T-cell (primary cell): Measurements from ENCODE around the gene ADAMTS12. TPM values are rescaled to one million over a fixed set of nuclear protein-coding genes. Genes with fewer than 3 reads are reported as not detected.
A peak's percentile ranks its signal among the peaks of the same experiment; 100 is the strongest.

Source experiments
- ATAC-seq, 4 experiments: fragments of 200-7000 bp in 3 of 4; fragments of 150-1000 bp in 1 of 4; cut with Tn5 transposase; replicated peaks in 1 of 4; 1 replicate in 3 of 4; 2 replicates in 1 of 4; pipeline ENCODE4 v1.10.0; 2021; ENCODE audit warnings: moderate library complexity in 3 of 4, mild to moderate bottlenecking in 2 of 4, moderate number of reproducible peaks in 1 of 4
- CTCF ChIA-PET, 2 donors: fragments of 300-600 bp; sonication (Branson Sonifier 250); formaldehyde crosslinking; loops; one replicate each; lab custom pipeline; 2022; ENCODE audit warnings: antibody characterized with exemption in 2 of 2; lab: Charles Lee
- POLR2A ChIA-PET, 2 donors: fragments of 300-600 bp; sonication (Branson Sonifier 250); formaldehyde crosslinking; loops; one replicate each; lab custom pipeline; 2022; ENCODE audit warnings: antibody characterized with exemption in 2 of 2; lab: Charles Lee
- DNase-seq, 35 experiments: peaks; one replicate each; pipeline versions ENCODE4 v3.0.0 to v3.0.0-alpha.2; 2013 to 2023
- H3K27ac ChIP-seq: one replicate; pipeline ENCODE4 v1.5.1; 2013; ENCODE audit warnings: low read length
- H3K27me3 ChIP-seq, 2 experiments: replicated peaks in 1 of 2; 1 replicate in 1 of 2; 2 replicates in 1 of 2; pipeline versions ENCODE4 v1.6.1 to v1.7.0; 2013; ENCODE audit warnings: low read length in 1 of 2, mixed read lengths in 1 of 2; ENCODE audit not compliant: control insufficient read depth in 2 of 2, insufficient read depth in 2 of 2; ENCODE audit errors: extremely low read depth in 1 of 2
- H3K36me3 ChIP-seq, 2 donors: 1 replicate in 1 of 2; 2 replicates in 1 of 2; pipeline versions ENCODE4 v1.6.1 to v1.7.0; 2013; ENCODE audit warnings: low read length in 1 of 2; ENCODE audit not compliant: control insufficient read depth in 2 of 2, insufficient read depth in 1 of 2; ENCODE audit errors: extremely low read depth in 1 of 2
- H3K4me1 ChIP-seq, 2 experiments: 1 replicate in 1 of 2; 2 replicates in 1 of 2; pipeline versions ENCODE4 v1.6.1 to v1.7.0; 2013; ENCODE audit warnings: low read length in 2 of 2, mixed read lengths in 1 of 2; ENCODE audit not compliant: insufficient read depth in 2 of 2, control insufficient read depth in 1 of 2; ENCODE audit errors: extremely low read depth in 1 of 2
- H3K4me3 ChIP-seq, 2 donors: 1 replicate in 1 of 2; 2 replicates in 1 of 2; pipeline versions ENCODE4 v1.5.1 to v1.7.0; 2013; ENCODE audit warnings: mild to moderate bottlenecking in 2 of 2, low read length in 1 of 2, moderate library complexity in 1 of 2; ENCODE audit not compliant: control insufficient read depth in 1 of 2; ENCODE audit errors: extremely low read depth in 1 of 2
- H3K9me3 ChIP-seq: 2 replicates; pipeline ENCODE4 v1.7.0; 2013
- H3K27ac Mint-ChIP-seq, 2 donors: one replicate each; pipeline ENCODE4 v1.8.0; 2020 to 2021; ENCODE audit warnings: mild to moderate bottlenecking in 2 of 2, mixed read lengths in 2 of 2
- H3K27me3 Mint-ChIP-seq, 2 donors: one replicate each; pipeline ENCODE4 v1.8.0; 2021 to 2022; ENCODE audit warnings: mixed read lengths in 2 of 2
- H3K36me3 Mint-ChIP-seq: one replicate; pipeline ENCODE4 v1.8.0; 2021; ENCODE audit warnings: mixed read lengths
- H3K4me1 Mint-ChIP-seq, 3 donors: one replicate each; pipeline ENCODE4 v1.8.0; 2020 to 2022; ENCODE audit warnings: mixed read lengths in 3 of 3, mild to moderate bottlenecking in 1 of 3
- H3K4me3 Mint-ChIP-seq, 3 donors: one replicate each; pipeline ENCODE4 v1.8.0; 2020 to 2022; ENCODE audit warnings: mild to moderate bottlenecking in 3 of 3, mixed read lengths in 3 of 3, moderate library complexity in 3 of 3
- H3K9me3 Mint-ChIP-seq, 3 donors: one replicate each; pipeline ENCODE4 v1.8.0; 2020 to 2022; ENCODE audit warnings: mixed read lengths in 3 of 3
- WGBS: methylation state at CpG from one replicate; pipeline ENCODE4 v1.1.5; 2013; ENCODE audit warnings: missing lambda C conversion rate; ENCODE audit not compliant: insufficient coverage; 5-methylcytosine and 5-hydroxymethylcytosine counted together
- total RNA-seq, 35 experiments: library from RNA in 6 of 35; stranded (reverse) in 6 of 35; fragments of 120-200 nt in 1 of 35; gene quantifications; one replicate each; pipeline versions ENCODE4 v1.2.1 to v1.2.4 and lab custom pipeline; 2013 to 2026

ADAMTS12 gene
- total RNA-seq, 5 donors from 2014 or later (not counting 1 experiment from before 2014, with no cell fraction given) = 0.03 TPM; not detected in 4

DNA sequence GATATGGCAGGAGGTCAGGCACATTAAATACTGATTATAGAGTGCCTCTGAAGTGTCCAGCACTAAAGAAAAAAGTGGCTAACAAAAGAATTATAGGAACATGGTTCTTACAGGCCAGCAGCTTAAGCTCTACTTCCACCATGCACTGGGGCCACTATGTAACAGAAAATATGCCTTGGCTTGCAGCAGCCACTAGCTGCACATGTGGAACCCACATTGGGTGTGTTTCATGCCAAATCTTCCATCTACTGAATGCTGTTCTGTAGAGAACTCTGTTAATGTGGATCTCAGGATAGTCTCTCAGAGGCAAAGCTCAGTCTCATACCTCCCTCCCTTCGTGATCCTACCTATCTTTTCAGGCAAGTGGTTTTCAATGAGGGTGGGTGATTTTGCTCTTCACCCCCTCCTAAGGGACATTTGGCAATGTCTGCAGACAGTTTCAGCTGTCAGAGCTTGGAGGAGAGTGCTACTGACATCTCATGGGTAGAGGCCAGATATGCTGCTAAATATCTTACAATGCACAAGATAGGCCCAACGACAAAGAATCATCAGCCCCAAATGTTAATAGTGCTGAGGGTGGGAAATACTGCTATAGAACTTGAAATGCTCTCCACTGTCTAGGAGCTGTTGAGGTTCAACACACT lies 232.1 kb downstream of the ADAMTS12 start:
- CTCF ChIA-PET = no interaction called here
- no peaks in the 10 kb centered on the region for H3K27me3 ChIP-seq
- no peaks in the 10 kb centered on the region for H3K36me3 ChIP-seq
- no peak for ATAC-seq
- H3K4me3 ChIP-seq = no peak overlapping the region
- peaks cover 4 to 12% of the 10 kb centered on the region in 2 donors for H3K27me3 Mint-ChIP-seq
- H3K27ac Mint-ChIP-seq = no peak overlapping the region
- DNase-seq = no peak
- no CpG with 5 or more reads among the region's 2 CpGs for WGBS
- no peak overlapping the region for H3K27ac ChIP-seq
- POLR2A ChIA-PET = no interaction called here
- no peak overlapping the region for H3K4me3 Mint-ChIP-seq
- no peaks in the 10 kb centered on the region for H3K4me1 Mint-ChIP-seq
- no peaks in the 10 kb centered on the region for H3K4me1 ChIP-seq
- H3K36me3 Mint-ChIP-seq = no peaks in the 10 kb centered on the region
- no peaks in the 10 kb centered on the region for H3K9me3 ChIP-seq
- H3K9me3 Mint-ChIP-seq = no peaks in the 10 kb centered on the region

DNA sequence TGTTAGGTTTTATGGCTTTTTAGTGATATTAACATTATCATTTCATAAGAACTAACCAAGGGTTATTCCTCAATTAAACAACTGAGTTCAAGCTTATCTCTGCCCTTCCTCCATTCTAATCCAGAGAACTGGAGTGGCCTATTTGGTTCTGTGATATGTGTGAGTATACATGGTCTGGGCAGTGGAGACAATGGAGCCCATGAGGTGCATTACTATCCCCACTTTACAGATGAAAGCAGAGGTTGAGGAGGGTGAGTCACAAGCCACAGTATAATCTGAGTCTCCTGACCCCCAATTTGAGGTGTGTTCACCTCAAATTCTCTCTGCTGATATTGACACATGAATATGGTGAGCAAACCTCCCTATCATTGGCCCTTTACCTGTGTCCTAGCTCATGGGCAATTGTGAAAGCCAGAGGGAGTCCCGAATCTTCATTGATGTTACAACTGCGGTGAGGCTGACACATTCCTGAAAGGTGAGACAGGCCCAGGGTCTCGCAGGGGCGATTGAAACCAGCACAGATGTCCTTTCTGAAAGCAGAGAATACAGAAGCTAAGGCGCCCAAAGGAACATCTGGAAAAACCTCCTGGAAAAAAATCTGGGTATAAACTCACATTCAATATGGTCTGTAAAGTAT lies 233.9 kb downstream of the ADAMTS12 start:
- ChIA-PET POLR2A (no interaction called here), CTCF (no interaction called here)
- no peak overlapping the region for H3K27ac Mint-ChIP-seq
- ATAC-seq (no peak), DNase-seq (no peak)
- Histone ChIP-seq H3K36me3 (no peaks in the 10 kb centered on the region), H3K27me3 (no peaks in the 10 kb centered on the region), H3K4me1 (no peaks in the 10 kb centered on the region), H3K4me3 (no peak overlapping the region), H3K9me3 (no peaks in the 10 kb centered on the region), H3K27ac (no peak overlapping the region)
- H3K9me3 Mint-ChIP-seq = no peaks in the 10 kb centered on the region
- 82% methylated on average over 4 of the region's 5 CpGs for WGBS
- no peaks in the 10 kb centered on the region for H3K36me3 Mint-ChIP-seq
- peaks cover 4 to 12% of the 10 kb centered on the region in 2 donors for H3K27me3 Mint-ChIP-seq
- H3K4me1 Mint-ChIP-seq = no peaks in the 10 kb centered on the region
- H3K4me3 Mint-ChIP-seq = no peak overlapping the region

- H3K4me1 Mint-ChIP-seq = no peaks in the 10 kb centered on the region
- H3K9me3 ChIP-seq = no peaks in the 10 kb centered on the region
These were observed 234.6 kb downstream of the ADAMTS12 start for GRCh38 chr5:33657176-33657575.

DNA sequence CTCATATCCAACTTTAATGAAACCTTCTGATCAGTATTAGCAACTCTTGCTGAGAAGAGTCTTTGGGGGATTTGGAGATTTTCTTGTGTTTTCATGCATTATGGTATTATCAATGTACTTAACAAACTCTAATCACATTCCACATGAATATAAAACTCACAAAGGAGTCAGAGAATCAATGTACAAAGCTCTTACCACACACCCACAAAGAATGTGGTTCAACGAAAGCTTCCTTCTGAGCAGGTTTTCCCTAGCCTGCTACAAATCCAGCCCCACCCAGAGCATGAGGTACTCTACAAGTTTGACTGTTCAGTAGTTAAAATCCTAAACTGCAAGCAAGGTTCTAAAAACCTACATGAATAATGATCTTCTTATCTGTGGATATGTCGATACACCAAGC lies 240.9 kb downstream of the ADAMTS12 start:
- no peak overlapping the region for H3K27ac Mint-ChIP-seq
- ChIA-PET CTCF (no interaction called here), POLR2A (no interaction called here)
- DNase-seq (no peak), ATAC-seq (no peak)
- H3K4me1 Mint-ChIP-seq = no peaks in the 10 kb centered on the region
- H3K9me3 Mint-ChIP-seq = peaks cover 0 to 12% (median 0%) of the 10 kb centered on the region in 3 donors
- H3K9me3 ChIP-seq = no peaks in the 10 kb centered on the region
- H3K4me3 ChIP-seq = no peak overlapping the region
- H3K27ac ChIP-seq = no peak overlapping the region
- H3K36me3 Mint-ChIP-seq = no peaks in the 10 kb centered on the region
- H3K4me3 Mint-ChIP-seq = no peak overlapping the region
- no peaks in the 10 kb centered on the region for H3K4me1 ChIP-seq
- H3K27me3 ChIP-seq = no peaks in the 10 kb centered on the region
- H3K36me3 ChIP-seq = no peaks in the 10 kb centered on the region
- 83% methylated on average over 1 of the region's 2 CpGs for WGBS
- H3K27me3 Mint-ChIP-seq = peaks cover 2 to 3% of the 10 kb centered on the region in 2 donors

More at GRCh38 chr5:33657176-33657575, 234.6 kb downstream of the ADAMTS12 start:
- Mint-ChIP-seq H3K9me3 (peaks cover 0 to 6% (median 0%) of the 10 kb centered on the region in 3 donors), H3K36me3 (no peaks in the 10 kb centered on the region), H3K27ac (no peak overlapping the region), H3K27me3 (peaks cover 4 to 12% of the 10 kb centered on the region in 2 donors), H3K4me3 (no peak overlapping the region)
- ATAC-seq (no peak), DNase-seq (no peak)
- Histone ChIP-seq H3K4me1 (no peaks in the 10 kb centered on the region), H3K27me3 (no peaks in the 10 kb centered on the region), H3K4me3 (no peak overlapping the region), H3K36me3 (no peaks in the 10 kb centered on the region), H3K27ac (no peak overlapping the region)
- ChIA-PET POLR2A (no interaction called here), CTCF (no interaction called here)

DNA sequence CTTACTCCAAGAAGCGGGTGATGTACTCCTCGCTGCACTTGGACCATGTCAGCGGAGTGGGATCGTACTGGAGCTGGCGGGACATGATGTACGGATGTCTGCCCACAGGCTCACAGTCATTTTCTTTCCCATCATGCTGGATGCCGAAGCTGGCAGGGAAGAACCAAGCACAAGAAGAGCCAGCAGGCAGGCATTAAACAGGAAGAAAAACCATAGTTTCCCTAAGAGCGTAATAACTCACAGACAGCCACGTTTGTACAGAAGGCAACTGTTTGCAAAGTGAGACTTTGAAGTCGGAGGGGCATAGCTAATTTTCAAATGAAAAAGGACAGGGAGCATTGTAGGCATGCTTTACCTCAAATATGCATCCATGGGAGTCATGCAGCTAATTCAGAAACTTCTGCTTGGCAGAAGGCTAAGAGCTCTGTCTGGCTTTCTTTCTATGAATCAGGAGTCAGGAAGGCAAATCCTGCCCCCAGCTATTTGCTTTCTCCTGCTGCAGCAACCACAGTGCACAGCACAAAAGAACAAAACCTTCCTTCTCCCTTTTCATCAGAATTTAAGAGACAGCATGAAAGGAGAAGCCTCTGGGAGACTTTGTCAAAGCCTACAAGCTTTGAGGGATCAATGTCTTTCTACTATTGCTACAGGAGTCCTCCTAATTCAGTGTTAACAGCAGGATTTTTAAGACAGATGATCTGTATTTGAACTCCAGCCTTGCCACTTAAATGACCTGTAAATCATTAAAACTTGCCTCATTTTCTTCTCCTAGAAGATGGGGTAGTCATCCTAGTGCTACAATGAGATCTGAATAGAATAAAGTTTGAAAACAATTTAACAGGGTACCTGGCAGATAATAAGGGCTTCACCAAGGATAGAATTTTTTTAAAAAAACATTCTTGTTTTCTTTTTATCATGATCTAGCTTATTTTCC lies 242.0 kb downstream of the ADAMTS12 start:
- no peaks in the 10 kb centered on the region for H3K27me3 Mint-ChIP-seq
- H3K9me3 ChIP-seq = no peaks in the 10 kb centered on the region
- DNase-seq (no peak), ATAC-seq (no peak)
- no peaks in the 10 kb centered on the region for H3K27me3 ChIP-seq
- WGBS = 93% methylated on average over 6 of the region's 10 CpGs
- ChIA-PET POLR2A (no interaction called here), CTCF (interaction anchor here in 1 of 2 donors (0.6 kb wide), 1 partner anchor 398 kb away, joined by 5 read pairs; no protein-coding TSS in a partner anchor)
- no peaks in the 10 kb centered on the region for H3K4me1 ChIP-seq
- no peak overlapping the region for H3K27ac ChIP-seq
- H3K9me3 Mint-ChIP-seq = peaks cover 0 to 12% (median 0%) of the 10 kb centered on the region in 3 donors
- no peaks in the 10 kb centered on the region for H3K4me1 Mint-ChIP-seq
- no peak overlapping the region for H3K4me3 ChIP-seq
- no peak overlapping the region for H3K4me3 Mint-ChIP-seq
- no peaks in the 10 kb centered on the region for H3K36me3 ChIP-seq
- no peaks in the 10 kb centered on the region for H3K36me3 Mint-ChIP-seq
- no peak overlapping the region for H3K27ac Mint-ChIP-seq

- 88% methylated on average over 3 of the region's 12 CpGs for WGBS
- ChIA-PET CTCF (interaction anchor here (0.6 kb wide), 2 partner anchors 412 to 1488 kb away, joined by 4 read pairs; no protein-coding TSS in a partner anchor), POLR2A (no interaction called here)
- Mint-ChIP-seq H3K36me3 (no peaks in the 10 kb centered on the region), H3K9me3 (peaks cover 0 to 9% (median 4%) of the 10 kb centered on the region in 3 donors), H3K27me3 (peaks cover 0 to 10% of the 10 kb centered on the region in 2 donors), H3K27ac (no peak overlapping the region), H3K4me3 (no peak overlapping the region), H3K4me1 (peaks cover 0 to 13% (median 6%) of the 10 kb centered on the region in 3 donors)
- no peaks in the 10 kb centered on the region for H3K27me3 ChIP-seq
- peaks cover 2% of the 10 kb centered on the region for H3K9me3 ChIP-seq
- H3K27ac ChIP-seq = no peak overlapping the region
- H3K4me1 ChIP-seq = no peaks in the 10 kb centered on the region
- DNase-seq (peak in 1 of 35 experiments; percentile 20), ATAC-seq (peak in 3 of 4 experiments; percentile 31 to 95 (median 57))
- H3K36me3 ChIP-seq = no peaks in the 10 kb centered on the region
- no peak overlapping the region for H3K4me3 ChIP-seq
These were observed 249.9 kb downstream of the ADAMTS12 start for GRCh38 chr5:33641744-33642505.
